Neural progenitor cell (in vitro differentiated cells): Measurements from ENCODE around the gene FASTKD2.

Experiments
- EZH2 ChIP-seq: fragments of 200-600 bp; sonication (generic); IDR thresholded peaks from 2 replicates; pipeline ENCODE4 v1.6.1; 2017; ENCODE audit warnings: antibody characterized with exemption, mild to moderate bottlenecking, moderate library complexity
- EZH2phosphoT487 ChIP-seq: fragments of 200-600 bp; sonication (generic); IDR thresholded peaks from 2 replicates; pipeline ENCODE4 v1.6.1; 2017; ENCODE audit warnings: antibody characterized with exemption
- TF ChIP-seq, protein P1 (sequence below): fragments of 200-600 bp; sonication (generic); IDR thresholded peaks from 2 replicates; pipeline ENCODE4 v1.5.1; 2017; ENCODE audit warnings: antibody characterized with exemption, mild to moderate bottlenecking

DNA sequence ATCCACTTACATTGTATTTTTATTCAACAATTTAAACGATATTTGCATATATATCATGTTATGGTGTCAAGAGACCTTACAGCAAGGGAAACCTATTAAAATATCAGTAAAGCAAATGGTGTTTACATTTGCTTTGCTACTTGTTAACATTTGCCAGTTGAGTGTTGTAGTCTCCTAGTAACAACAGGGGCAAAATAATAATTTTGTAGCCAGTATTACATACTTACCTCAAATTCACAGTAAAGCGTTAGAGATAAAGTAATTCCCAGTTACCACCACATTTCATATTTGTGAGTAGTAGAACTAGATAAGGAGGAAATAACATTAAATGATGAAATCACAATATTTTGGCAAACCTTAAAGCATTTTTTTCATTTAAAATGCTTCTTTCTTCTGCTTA is 71.3 kb downstream of the FASTKD2 start:
- TF ChIP-seq, protein P1, sequence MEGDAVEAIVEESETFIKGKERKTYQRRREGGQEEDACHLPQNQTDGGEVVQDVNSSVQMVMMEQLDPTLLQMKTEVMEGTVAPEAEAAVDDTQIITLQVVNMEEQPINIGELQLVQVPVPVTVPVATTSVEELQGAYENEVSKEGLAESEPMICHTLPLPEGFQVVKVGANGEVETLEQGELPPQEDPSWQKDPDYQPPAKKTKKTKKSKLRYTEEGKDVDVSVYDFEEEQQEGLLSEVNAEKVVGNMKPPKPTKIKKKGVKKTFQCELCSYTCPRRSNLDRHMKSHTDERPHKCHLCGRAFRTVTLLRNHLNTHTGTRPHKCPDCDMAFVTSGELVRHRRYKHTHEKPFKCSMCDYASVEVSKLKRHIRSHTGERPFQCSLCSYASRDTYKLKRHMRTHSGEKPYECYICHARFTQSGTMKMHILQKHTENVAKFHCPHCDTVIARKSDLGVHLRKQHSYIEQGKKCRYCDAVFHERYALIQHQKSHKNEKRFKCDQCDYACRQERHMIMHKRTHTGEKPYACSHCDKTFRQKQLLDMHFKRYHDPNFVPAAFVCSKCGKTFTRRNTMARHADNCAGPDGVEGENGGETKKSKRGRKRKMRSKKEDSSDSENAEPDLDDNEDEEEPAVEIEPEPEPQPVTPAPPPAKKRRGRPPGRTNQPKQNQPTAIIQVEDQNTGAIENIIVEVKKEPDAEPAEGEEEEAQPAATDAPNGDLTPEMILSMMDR = no peak
- TF ChIP-seq EZH2 (no peak), EZH2phosphoT487 (no peak)
